Right lobe of liver (tissue), 6 donors: Measurements from ENCODE around the gene CYCS. TPM values are rescaled to one million over a fixed set of nuclear protein-coding genes. Genes with fewer than 3 reads are reported as not detected.

Experiments used
- ATAC-seq, 4 donors: fragments of 200-7000 bp; cut with Tn5 transposase; one replicate each; pipeline ENCODE4 v1.9.1; 2020; ENCODE audit warnings: mild to moderate bottlenecking in 4 of 4, moderate library complexity in 4 of 4
- DNase-seq, 3 donors: peaks; one replicate each; pipeline ENCODE4 v3.0.0-alpha.2; 2020
- H3K27ac ChIP-seq, 3 donors: fragments of 200-600 bp; one replicate each; pipeline ENCODE4 v1.8.0; 2022
- H3K27me3 ChIP-seq, 2 donors: fragments of 200-600 bp; one replicate each; pipeline ENCODE4 v1.8.0; 2022
- H3K36me3 ChIP-seq, 4 donors: fragments of 200-600 bp; sonication (generic) in 1 of 4; one replicate each; pipeline versions ENCODE4 v1.5.1 to v1.8.0; 2017 to 2022; ENCODE audit warnings: control low read depth in 1 of 4
- H3K4me1 ChIP-seq, 4 donors: fragments of 200-600 bp; sonication (generic) in 1 of 4; one replicate each; pipeline versions ENCODE4 v1.5.1 to v1.8.0; 2017 to 2022; ENCODE audit warnings: control low read depth in 1 of 4
- H3K4me3 ChIP-seq, 3 donors: fragments of 200-600 bp; one replicate each; pipeline ENCODE4 v1.8.0; 2022
- H3K9me3 ChIP-seq, 4 donors: fragments of 200-600 bp; sonication (generic) in 1 of 4; one replicate each; pipeline versions ENCODE4 v1.5.1 to v1.8.0; 2017 to 2022; ENCODE audit warnings: control low read depth in 1 of 4
- CTCF ChIP-seq, 4 donors: fragments of 200-600 bp in 3 of 4; fragments of 450-650 bp in 1 of 4; IDR thresholded peaks; one replicate each; pipeline versions ENCODE4 v1.5.1 to v1.8.0; 2016 to 2022; ENCODE audit warnings: antibody characterized with exemption in 4 of 4, mild to moderate bottlenecking in 2 of 4
- POLR2A ChIP-seq: fragments of 450-650 bp; IDR thresholded peaks from one replicate; pipeline ENCODE4 v1.6.1; 2017; ENCODE audit warnings: antibody characterized with exemption, mild to moderate bottlenecking
- WGBS: methylation state at CpG from one replicate; pipeline ENCODE4 v1.1.6; 2018; ENCODE audit warnings: low coverage, low lambda C conversion rate; ENCODE audit not compliant: insufficient coverage; ENCODE audit errors: missing lambda C conversion rate; 5-methylcytosine and 5-hydroxymethylcytosine counted together
- intact Hi-C, 2 donors: fragments of 100-400 bp; cut with DNase I; formaldehyde crosslinking; loops; one replicate each; pipeline versions ENCODE4 v1.11.2 to v1.14.1; 2022
- total RNA-seq, 6 experiments: library from RNA; depleted of rRNA in 2 of 6; stranded (reverse); fragments of >200 nt in 2 of 6; fragmentation: NEBNext Ultra II Directional in 3 of 6; extraction: Animal tissue kit (Norgen Biotek cat#: 25700) in 3 of 6; gene quantifications; one replicate each; pipeline versions ENCODE4 v1.1.0 to v1.2.4, GENCODE V29; 2016 to 2023
- donor health status: DM: no; HTN: yes; CAD: no.
- donor health status: DM: no; HTN: no; CAD: no.
- donor health status: DM: no; HTN: no; CAD: no.
- donor health status: DM: no; HTN: yes; CAD: no.
- donor health status: DM: no; HTN: yes; CAD: no.

Gene CYCS
- total RNA-seq, 6 experiments from 2014 or later, result 45.8 to 79.9 (median 52.8) TPM

GRCh38 chr7:25077096-25077495 lies 48.0 kb downstream of the CYCS start:
- no peak overlapping the region for H3K27ac ChIP-seq
- WGBS, result 80% methylated on average over 4 of the region's 4 CpGs
- no peaks in the 10 kb centered on the region for H3K9me3 ChIP-seq
- H3K4me1 ChIP-seq, result no peaks in the 10 kb centered on the region
- H3K4me3 ChIP-seq, result no peak overlapping the region
- ATAC-seq, result no peak
- no peaks in the 10 kb centered on the region for H3K27me3 ChIP-seq
- no peak for DNase-seq
- no peak for TF ChIP-seq POLR2A
- TF ChIP-seq CTCF (IDR thresholded peaks at IDR 0.05), result no peak
- intact Hi-C loops, result loop anchor here in 1 of 2 donors (10.0 kb wide), 1 partner anchor 262 kb away; no protein-coding TSS in a partner anchor
- H3K36me3 ChIP-seq, result no peaks in the 10 kb centered on the region

DNA sequence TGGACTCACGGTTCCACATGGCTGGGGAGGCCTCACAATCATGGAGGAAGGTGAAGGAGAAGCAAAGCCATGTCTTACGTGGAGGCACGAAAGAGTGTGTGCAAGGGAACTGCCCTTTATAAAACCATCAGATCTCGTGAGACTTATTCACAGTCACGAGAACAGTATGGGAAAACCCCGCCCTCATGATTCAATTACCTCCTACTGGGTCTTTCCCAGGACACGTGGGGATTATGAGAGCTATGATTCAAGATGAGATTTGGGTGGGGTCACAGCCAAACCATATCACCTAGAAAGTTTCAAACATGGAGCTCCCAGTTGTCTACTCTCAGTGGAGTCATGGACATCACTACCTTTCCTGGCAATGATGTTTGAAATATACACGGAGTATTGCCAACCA lies 49.6 kb downstream of the CYCS start:
- H3K9me3 ChIP-seq, result no peaks in the 10 kb centered on the region
- TF ChIP-seq POLR2A, result no peak
- no peak for TF ChIP-seq CTCF (IDR thresholded peaks at IDR 0.05)
- 70% methylated on average over 6 of the region's 8 CpGs for WGBS
- H3K27ac ChIP-seq, result no peak overlapping the region
- H3K4me3 ChIP-seq, result no peak overlapping the region
- no peaks in the 10 kb centered on the region for H3K4me1 ChIP-seq
- H3K36me3 ChIP-seq, result no peaks in the 10 kb centered on the region
- no peaks in the 10 kb centered on the region for H3K27me3 ChIP-seq
- DNase-seq, result no peak
- intact Hi-C loops, result loop anchor here in 1 of 2 donors (10.0 kb wide), 1 partner anchor 261 kb away; no protein-coding TSS in a partner anchor
- no peak for ATAC-seq

GRCh38 chr7:25073451-25073850 lies 51.6 kb downstream of the CYCS start:
- intact Hi-C loops, result loop anchor here in 1 of 2 donors (10.0 kb wide), 1 partner anchor 259 kb away; no protein-coding TSS in a partner anchor
- WGBS, result 27% methylated on average over 2 of the region's 2 CpGs
- Histone ChIP-seq H3K4me1 (no peaks in the 10 kb centered on the region), H3K4me3 (no peak overlapping the region), H3K27ac (no peak overlapping the region), H3K36me3 (no peaks in the 10 kb centered on the region), H3K27me3 (no peaks in the 10 kb centered on the region), H3K9me3 (no peaks in the 10 kb centered on the region)
- ATAC-seq, result peak in 1 of 4 donors; percentile 29
- TF ChIP-seq POLR2A (no peak), CTCF (IDR thresholded peaks at IDR 0.05) (no peak)
- no peak for DNase-seq

Other genes starting within 250 kb of the CYCS start
- gene OSBPL3, start 145.1 kb downstream of the CYCS start, total RNA-seq, result 1 to 10 TPM in 5 of 6 experiments, under 1 TPM in 1; 0.70 to 8.2 (median 2.4) TPM
- gene NPVF, start 103.2 kb upstream of the CYCS start, total RNA-seq, result not detected